ENCODE results near the gene RXYLT1.

Gene RXYLT1

DNA sequence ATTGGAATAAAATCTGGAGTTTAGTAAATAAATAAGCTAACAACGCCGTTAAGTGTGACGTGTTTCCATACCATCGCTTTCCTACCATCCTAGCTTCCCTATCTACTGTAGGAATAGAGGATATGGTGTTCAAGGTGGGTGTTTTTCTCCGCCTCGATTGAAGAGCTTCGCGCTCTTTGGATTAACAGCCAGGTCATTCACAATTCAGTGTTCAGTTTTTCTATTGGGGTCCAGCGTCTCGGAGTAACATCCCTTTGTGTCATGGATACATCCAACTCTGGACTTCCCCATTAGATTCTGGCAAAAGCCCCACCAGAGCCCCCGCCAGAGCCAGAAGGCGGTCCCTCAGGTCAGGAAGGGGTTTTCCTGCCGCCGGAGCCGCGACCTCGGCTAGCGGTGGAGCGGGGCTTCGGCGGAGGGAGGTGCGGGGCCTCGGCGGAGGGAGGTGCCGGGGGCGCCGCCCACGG lies 63.6 kb downstream of the RXYLT1 start:
- DNase-seq (ENCODE audit: low read depth in 2 of 2), result no peak

DNA sequence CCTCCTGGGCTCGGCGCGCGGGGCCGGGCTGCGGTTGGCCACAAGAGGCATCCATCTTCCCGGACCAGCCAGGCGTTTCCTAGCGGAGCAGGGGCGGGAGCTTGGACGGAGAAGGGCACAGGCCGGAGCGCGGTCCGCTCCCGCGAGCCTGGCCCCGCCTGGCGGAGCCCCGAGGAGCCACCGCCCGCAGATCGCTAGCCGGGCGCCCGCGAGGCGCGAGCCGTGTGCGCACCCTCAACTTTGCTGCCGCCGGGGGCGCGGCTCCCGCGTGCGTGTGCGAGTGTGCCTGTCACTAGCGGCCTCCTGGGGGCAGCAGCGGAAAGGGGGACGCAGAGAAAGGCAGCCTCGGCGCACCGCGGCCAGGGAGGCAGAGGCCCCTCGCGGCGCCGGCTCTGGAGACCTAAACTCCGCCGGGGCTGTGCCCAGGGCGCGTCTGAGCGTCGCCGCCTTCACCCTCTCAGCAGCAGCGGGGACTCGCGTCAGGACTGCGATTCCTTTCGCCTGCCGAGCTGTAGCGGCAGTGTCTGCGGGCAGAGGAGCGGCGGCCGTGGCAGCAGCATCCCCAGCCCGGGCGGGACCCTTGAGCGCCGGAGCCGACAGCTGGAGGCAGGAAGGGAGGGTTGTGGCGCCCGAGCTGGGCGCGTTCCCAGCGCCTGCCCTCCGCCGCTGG lies 64.1 kb downstream of the RXYLT1 start:
- DNase-seq (ENCODE audit: low read depth in 2 of 2), result peak; percentile 59 to 73

DNA sequence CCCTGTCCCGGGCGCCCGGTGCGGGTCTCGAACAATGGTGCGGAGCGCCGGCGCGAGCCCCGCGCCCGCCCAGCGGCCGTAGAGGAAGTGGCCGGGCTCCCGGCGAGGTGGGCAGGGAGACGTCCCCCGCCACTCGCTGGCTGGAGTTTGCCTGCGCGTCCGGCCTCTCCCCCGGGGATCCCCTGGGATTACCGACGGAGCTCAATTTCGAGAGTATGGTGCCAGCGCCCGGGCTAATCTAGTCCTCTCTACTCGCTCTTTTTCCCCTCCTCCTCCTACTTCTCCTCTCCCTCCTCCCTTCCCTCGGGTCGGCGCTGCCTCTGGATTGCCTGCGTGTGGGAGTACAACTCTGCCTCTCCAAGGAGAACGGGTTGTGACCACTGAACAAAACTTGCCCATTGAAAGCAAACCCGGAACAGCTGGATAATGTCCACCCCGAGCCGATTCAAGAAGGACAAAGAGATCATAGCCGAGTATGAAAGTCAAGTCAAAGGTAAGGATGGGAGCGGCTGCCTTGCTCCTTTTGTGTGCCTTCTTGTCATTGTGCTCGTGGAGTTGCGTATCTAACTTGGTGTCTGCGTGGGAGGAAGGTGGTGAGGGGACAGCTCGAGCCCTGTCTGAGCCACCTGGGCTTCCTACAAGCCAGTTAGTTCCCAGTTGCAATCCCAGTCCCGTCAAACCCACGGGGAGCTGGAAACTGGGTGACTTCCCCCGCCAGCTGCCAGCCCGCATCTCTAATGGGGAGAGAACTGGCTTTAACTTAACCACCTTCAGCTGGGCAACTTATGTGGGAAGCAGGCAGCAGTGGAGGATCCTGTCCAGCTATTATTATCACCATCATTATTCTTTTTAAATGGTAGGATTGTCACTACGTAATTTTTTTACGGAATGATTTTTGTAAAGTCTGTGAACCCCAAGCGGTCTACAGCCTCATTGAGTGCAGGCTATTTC lies 65.0 kb downstream of the RXYLT1 start, which contains the start of gene SRGAP1:
Gene SRGAP1, plus strand, starts transcription at position 310 of the 951 bp plus-strand sequence. Its CDS starts 117 bp downstream, at position 427.
- no peak for DNase-seq (ENCODE audit: low read depth in 2 of 2)

DNA sequence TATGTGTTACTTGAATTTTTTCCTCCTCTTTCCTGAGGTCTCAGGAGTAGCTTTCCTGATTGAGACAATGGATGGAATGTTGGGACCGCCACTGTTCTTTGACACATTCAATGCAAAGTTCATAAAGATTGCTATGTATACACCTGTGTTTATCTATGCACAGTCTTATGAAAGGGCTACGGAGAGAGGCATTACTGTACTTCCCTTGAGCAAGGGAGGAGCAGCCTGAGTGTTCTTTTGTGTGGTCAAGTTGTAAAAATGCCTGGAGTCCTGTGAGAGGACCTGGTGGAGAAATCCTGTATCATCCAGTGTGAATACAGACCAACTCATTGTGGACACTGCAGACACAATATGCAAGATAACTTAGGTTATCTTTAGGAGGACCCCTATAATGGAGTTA lies 66.0 kb downstream of the RXYLT1 start:
- no peak for DNase-seq (ENCODE audit: low read depth in 2 of 2)

DNA sequence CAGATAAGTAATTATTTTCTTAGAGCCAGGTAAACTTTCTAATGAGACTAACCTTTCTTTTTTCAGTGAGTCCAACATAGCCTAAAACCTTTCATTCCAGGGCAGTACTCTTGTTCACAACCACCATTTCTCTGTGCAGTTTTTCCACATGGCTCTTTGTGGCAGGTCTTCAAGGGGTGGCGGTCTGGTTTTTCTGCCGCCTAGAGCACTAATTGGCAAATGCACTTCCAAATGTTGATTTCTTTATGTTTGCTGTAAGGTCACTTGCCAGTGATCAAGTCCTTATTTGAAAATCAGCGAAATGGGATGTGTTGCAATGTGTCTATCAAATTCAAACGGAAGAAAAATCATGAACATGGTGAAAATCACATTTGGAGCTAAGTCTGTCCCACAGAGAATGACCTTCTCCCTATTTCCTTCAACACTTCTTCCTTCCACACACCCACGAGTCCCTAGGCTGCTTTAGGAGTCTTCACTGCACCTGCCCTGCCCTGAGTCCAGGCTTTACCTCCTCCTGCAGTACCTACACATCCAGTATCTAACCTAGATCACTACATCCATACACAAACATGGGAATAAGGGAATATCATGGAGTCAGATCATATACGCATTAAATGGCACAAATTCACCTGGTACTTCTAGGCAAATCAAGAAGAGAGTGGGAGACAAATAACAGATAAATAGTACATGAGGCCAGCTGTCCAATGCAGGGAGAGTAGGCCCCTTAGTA lies 66.7 kb downstream of the RXYLT1 start:
- DNase-seq (ENCODE audit: low read depth in 2 of 2), result no peak

DNA sequence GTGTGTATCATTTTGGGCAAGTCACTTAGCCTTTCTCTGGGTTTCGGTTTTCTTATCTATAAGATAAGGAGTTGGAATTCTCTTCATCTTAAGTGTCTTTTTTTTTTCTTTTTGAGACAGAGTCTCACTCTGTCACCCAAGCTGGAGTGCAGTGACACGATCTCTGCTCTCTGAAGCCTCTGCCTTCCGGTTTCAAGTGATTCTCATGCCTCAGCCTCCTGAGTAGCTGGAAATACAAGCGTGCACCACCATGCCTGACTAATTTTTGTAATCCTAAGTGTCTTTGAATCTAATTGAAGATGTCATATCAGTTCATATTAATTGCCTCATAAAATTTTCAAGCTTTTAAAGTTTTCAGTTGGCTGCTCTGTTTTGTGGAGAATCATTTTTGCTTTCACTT lies 68.7 kb downstream of the RXYLT1 start:
- no peak for DNase-seq (ENCODE audit: low read depth in 2 of 2)

DNA sequence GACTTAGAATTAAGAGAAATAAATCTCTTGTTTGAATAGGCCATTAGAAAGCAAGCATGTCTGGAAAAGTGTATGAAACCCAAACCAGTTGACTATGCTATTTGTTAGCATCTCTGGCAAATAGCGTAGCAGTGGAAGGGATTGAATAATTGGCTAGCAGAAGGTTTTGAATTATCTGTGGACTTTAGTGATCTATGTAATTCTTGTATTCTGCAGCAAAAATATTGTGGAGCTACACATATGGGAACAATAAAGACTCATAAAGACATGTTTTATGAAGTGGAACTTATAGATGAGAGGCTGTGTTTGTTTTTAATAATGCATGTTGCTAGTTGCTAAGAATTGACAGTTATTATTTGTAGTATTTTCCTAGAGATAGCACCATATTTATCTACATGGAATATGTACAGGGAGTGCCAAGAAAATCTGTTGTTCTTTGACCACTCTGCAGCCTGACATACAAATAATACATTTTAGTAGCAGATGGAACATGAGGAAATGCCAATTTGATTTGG lies 69.5 kb downstream of the RXYLT1 start:
- no peak for DNase-seq (ENCODE audit: low read depth in 2 of 2)

DNA sequence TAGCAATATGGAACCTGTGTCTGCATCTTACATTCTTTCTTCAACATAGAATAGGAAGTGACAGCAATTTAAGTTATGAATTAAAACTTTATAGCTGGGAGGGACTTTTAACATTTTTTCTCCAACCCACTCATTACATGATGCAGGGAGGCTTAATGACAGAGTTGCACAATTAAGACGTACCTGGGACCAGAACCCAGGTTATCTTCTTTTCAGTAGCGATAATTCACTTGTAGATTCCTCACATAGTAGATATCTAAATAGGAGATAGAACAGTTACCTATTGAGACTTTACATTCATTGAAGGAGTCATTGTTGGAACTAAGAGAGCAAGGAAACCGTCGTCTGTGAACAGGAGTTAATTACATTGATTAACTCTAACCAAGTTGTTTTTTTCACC lies 69.9 kb downstream of the RXYLT1 start:
- no peak for DNase-seq (ENCODE audit: low read depth in 2 of 2)

DNA sequence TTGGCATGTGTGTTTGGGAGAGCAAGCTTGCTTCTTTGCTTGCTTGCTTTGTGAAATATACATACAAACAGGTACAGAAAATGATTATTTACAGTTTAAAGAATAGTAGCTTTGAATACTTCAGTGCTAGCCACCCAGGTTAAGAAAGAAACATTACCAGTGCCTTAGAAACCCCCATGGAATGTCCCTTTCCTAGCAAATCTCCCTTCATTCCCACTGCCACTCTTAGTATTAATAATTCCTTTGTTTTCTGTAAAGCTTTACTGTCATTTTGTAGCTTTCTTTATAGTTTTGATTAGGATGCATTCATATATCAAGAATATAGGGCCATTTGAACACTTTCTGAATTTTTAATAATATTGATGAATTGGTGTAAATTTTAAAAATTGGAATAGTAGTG lies 74.3 kb downstream of the RXYLT1 start:
- no peak for DNase-seq (ENCODE audit: low read depth in 2 of 2)

DNA sequence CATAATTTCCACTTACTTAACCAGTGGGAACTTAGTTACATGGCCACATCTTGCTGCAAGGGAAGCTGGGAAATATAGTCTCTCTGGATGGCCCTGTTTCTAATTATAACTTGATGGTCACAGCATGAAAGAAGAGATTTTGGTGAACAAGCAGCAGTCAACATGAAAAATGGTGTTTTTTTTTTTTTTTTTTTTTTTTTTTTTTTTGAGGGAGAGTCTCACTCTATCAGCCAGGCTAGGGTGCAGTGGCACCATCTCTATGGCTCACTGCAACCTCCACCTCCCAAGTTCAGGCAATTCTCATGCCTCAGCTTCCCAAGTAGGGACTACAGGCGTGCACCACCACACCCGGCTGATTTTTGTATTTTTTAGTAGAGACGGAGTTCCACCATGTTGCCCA lies 75.6 kb downstream of the RXYLT1 start:
- DNase-seq (ENCODE audit: low read depth in 2 of 2), result no peak

DNA sequence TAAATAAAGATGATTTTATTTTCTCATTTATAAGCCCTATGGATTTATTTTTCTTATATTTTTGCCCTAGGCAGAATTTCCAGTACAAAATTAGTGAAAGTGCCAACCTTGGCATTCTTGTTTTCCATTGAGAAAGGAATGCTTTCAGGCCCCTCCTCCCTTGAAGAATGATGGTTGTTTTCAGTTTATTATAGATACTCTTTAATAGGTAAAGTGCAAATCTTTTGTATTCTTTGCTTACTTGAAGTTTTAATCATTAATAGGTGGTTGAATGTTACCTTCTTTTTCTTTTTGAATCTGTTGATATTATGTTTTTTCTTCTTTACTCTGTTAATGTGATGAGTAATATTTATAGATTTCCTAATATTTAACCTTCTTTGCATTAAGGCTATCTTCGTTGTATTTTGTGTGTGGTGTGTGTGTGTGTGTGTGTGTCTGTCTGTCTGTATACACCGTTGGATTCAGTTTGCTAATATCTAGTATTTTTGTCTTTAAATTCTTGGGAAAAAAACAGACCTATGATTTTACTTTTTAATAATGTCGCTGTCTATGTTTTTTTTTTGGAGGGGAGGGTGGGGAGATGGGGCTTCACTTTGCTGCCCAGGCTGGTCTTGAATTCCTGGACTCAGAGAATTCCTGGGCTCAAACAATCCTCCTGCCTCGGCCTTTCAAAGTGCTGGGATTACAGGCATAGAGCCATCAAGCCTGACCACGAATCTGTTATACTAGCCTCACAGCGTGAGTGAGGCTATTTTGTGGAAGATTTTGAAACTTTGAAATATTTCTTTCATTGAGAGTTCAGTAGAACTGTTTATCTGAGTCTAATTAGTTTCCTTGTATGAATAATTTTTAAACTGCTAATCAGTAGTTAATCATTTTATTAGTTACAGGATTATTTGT lies 78.3 kb downstream of the RXYLT1 start:
- DNase-seq (ENCODE audit: low read depth in 2 of 2), result no peak

Measured in stimulated activated CD4-positive, alpha-beta T cell treated with anti-CD3 and anti-CD28 coated beads, Interleukin-15, amount 100 ng/mL, for 48 hours (primary cell).